ENCODE results near the gene SLC38A8.

SLC38A8 gene

DNA sequence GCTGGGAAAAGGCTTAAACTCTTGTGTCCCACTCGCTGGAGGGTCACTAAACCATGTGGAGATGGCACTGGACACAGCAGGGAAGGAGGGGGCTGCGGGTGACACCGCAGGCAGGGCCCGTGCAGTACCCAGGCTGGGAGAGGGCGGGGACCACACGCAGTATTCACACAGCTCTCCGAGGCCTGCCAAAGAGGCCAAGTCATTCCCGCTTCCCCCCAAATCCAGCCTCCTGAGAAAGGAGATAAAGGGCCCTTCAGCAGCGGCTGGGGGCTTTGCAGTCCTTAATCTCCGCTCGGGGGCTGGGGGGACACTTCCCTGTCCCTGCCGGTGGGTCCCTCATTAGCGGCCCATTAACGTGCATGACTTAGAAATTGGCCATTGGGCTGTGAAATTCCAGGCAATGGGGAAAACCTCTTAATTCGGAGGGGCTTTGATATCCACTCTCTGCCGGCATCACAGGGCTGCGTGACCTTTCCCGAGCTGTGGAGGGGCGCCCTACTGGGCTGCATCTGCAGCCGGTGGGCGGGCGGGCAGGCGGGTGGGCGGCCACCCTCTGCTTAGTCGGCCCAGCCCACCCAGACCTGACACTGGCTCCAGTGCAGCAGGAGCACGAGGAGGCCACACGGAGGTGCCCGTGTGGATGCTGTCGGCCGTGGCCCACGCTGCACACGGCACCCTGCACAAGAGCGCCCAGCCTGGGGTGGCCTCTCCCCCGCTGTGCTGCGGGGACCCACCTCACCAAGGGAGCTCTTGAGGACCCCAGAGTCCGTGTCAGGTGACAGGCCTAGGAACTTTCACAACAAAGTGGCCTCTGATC lies 2.6 kb upstream of the SLC38A8 start:
- DNase-seq (ENCODE audit: insufficient read length, low spot score) (no peak), FAIRE-seq (no peak)
- TF ChIP-seq, protein P1, sequence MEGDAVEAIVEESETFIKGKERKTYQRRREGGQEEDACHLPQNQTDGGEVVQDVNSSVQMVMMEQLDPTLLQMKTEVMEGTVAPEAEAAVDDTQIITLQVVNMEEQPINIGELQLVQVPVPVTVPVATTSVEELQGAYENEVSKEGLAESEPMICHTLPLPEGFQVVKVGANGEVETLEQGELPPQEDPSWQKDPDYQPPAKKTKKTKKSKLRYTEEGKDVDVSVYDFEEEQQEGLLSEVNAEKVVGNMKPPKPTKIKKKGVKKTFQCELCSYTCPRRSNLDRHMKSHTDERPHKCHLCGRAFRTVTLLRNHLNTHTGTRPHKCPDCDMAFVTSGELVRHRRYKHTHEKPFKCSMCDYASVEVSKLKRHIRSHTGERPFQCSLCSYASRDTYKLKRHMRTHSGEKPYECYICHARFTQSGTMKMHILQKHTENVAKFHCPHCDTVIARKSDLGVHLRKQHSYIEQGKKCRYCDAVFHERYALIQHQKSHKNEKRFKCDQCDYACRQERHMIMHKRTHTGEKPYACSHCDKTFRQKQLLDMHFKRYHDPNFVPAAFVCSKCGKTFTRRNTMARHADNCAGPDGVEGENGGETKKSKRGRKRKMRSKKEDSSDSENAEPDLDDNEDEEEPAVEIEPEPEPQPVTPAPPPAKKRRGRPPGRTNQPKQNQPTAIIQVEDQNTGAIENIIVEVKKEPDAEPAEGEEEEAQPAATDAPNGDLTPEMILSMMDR (IDR thresholded peaks at IDR 0.05; ENCODE audit: insufficient read depth, missing control alignments) = no peak

DNA sequence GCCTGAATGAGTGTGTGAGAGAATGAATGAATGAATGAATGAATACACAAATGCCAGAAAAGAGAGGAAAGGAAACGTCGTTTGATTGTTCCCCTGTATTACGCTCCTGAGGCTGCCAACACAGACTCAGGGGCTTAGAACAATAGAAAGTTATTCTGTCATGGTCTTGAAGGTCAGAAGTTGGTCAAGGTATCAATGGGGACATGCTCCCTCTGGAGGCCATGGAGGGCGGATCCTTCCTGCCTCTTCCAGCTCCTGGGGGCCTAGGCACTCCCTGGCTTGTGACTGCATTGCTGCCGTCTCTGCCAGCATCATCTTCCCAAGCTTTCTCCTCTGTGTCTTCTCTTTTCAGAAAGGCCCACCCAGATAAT lies 1.5 kb upstream of the SLC38A8 start:
- TF ChIP-seq, protein P1 (IDR thresholded peaks at IDR 0.05; ENCODE audit: insufficient read depth, missing control alignments) = peak; percentile 24
- FAIRE-seq (no peak), DNase-seq (ENCODE audit: insufficient read length, low spot score) (no peak)

DNA sequence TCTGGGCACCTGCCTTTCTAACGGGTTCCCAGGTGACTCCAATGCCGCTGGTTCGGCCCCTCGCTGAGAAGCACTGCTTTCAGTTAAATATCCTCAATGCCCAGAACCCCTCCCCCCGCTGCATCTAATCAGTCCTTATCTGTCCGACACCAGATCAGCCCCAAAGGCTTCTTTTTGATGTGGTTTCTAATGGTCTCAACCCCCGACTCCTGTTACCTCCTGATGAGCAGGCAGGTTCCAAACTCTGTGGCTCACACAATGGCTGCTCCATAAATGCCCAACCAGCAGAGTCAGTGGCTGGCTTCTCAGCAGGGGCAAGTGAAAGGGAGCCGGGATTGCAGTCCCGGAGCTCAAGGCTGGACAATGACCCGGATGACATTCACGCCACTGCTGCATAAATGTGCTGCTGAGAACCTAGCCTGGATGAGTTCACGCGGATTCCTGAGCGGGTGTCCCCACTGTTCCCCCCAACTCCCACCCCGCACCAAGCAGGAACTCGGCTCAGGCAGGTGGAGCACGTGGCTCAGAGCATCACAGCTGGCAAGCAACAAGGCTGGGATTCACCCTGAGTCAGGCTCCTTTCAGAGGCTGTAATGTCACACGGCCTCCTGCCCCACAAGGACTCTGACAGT lies 1.0 kb upstream of the SLC38A8 start:
- FAIRE-seq = no peak
- TF ChIP-seq, protein P1 (IDR thresholded peaks at IDR 0.05; ENCODE audit: insufficient read depth, missing control alignments) = no peak
- DNase-seq (ENCODE audit: insufficient read length, low spot score) = no peak

DNA sequence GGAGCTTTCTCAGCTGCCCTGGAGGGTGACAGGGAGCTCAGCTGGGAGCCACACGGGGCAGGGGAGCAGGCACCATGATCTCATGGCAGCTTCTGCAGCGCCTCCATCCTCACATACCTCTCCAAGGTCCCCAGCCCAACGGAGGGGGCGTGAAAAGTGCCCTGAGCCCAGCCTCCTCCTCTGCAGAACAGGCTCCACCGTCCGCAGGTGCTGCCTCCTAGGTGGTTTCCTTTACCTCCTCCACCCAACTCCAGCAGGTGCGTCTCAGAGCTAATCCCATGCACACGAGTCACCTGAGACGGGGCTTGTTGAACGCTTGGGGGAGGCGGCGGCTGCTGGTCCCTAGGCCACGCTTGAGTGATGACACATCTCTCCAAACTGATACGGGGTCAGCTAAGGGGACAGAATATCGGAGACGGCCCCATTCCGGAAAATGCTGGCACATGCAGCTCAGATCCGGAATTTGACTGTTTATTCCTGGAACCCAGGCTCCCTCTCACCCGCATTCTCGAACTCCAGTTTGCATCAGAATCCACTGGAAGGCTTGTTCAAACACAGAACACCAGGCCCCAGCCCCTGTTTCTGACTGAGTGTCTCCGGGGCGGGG lies 387 bp upstream of the SLC38A8 start:
- FAIRE-seq (no peak), DNase-seq (ENCODE audit: insufficient read length, low spot score) (no peak)
- TF ChIP-seq, protein P1 (IDR thresholded peaks at IDR 0.05; ENCODE audit: insufficient read depth, missing control alignments) = no peak

DNA sequence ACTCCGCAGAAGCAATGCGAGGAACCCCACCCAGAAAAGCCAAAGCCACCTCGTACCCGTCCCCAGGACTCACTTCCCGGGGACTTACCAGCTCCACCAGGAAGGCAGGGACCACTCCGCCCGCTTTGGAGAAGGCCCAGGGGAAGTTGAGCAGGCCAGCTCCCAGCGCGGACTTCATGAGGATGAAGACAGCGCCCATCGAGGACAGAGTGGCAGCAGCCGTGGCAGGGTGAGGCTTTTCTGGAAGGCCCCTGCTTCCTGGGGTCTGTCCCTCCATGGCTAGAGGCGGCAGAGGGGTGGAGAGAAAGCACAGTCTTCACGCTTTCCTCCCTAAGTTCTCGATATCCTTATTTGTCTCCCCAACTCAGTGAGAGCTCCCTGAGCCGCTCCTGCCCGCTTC lies 714 bp downstream of the SLC38A8 start:
- no peak for DNase-seq (ENCODE audit: insufficient read length, low spot score)

DNA sequence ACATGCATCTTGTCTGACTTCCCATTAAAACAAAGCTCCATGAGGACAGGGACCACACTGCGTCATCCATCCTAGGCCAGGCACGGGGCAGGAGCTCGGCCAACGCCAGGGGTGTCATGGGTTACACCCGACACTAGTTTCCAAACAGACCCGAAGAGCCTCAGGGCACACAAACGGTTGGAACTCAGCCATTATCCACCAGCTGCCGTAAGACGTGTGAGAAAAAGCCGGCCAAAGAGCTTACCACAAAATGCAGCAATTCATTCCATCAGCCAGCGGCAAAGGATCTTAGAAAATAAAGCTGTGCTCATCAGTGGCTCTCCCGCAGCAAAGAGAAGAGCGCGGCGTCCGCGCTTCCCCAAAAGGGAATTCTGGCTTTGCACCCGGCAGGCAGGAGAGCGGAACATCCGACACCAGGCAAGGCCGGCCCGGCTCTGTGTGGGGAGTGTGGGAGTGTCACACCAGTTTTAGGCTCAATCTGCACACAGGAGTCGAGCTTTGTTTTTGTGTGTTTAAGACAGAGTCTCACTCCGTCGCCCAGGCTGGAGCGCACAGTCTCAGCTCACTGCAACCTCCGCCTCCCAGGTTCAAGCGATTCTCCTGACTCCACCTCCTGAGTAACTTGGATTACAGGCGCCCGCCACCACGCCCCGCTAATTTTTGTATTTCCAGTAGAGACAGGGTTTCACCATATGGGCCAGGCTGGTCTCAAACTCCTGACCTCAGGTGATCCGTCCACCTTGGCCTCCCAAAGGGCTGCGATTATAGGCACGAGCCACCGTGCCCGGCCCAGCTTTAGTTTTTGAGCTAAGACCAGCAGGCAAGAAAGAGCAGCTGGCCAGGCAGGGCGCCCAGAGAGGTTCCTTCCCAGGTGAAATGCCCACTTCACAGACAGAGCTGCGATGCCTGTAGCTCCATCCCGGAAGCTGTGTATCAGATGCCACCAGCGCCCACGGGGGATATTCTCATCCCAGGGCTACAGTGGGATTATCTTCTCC lies 1.5 kb downstream of the SLC38A8 start:
- no peak for FAIRE-seq
- DNase-seq (ENCODE audit: insufficient read length, low spot score) = no peak
- TF ChIP-seq, protein P1 (IDR thresholded peaks at IDR 0.05; ENCODE audit: insufficient read depth, missing control alignments) = no peak

More for the DNA sequence above, 714 bp downstream of the SLC38A8 start:
- no peak for FAIRE-seq
- TF ChIP-seq, protein P1 (IDR thresholded peaks at IDR 0.05; ENCODE audit: insufficient read depth, missing control alignments) = no peak
